ENCODE results near the gene OMG. TPM values are rescaled to one million over a fixed set of nuclear protein-coding genes. Genes with fewer than 3 reads are reported as not detected.

Gene OMG
- total RNA-seq, 2 donors from 2014 or later, result 0.60 to 0.65 TPM

Other genes with a start within 250 kb of the OMG start
- gene NF1, start 202.3 kb downstream of the OMG start, total RNA-seq, result 10 to 100 TPM; 19.9 to 24.0 TPM
- gene EVI2B, start 16.8 kb upstream of the OMG start, total RNA-seq, result 100 to 1,000 TPM; 106 TPM
- gene EVI2A, start 24.4 kb upstream of the OMG start, total RNA-seq, result 10 to 100 TPM; 34.5 to 41.5 TPM
- gene RAB11FIP4, start 94.4 kb upstream of the OMG start, total RNA-seq, result 10 to 100 TPM; 47.4 to 61.9 TPM